ENCODE results near the gene PLCG1.

Gene PLCG1

DNA sequence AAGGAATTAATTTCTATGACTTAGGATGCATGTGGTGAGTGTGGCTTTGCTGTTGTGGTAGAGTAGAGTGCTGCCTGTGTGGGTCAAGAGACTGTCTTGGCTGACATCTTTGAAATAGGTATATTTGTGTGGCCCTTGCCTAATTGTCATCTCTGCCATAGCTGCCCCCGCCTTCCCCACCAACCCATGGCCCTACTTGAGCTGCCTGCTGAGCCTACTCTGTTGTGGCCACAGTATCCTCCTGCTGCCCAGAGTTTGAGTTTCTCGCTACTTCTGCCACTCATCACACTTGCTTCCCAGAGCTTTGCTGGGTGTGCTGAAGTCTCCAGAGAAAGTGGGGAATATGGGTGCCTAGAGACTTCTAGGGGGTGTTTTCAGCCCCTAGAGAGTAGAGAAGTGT, 8.0 kb downstream of the PLCG1 start:
- DNase-seq, result no peak

DNA sequence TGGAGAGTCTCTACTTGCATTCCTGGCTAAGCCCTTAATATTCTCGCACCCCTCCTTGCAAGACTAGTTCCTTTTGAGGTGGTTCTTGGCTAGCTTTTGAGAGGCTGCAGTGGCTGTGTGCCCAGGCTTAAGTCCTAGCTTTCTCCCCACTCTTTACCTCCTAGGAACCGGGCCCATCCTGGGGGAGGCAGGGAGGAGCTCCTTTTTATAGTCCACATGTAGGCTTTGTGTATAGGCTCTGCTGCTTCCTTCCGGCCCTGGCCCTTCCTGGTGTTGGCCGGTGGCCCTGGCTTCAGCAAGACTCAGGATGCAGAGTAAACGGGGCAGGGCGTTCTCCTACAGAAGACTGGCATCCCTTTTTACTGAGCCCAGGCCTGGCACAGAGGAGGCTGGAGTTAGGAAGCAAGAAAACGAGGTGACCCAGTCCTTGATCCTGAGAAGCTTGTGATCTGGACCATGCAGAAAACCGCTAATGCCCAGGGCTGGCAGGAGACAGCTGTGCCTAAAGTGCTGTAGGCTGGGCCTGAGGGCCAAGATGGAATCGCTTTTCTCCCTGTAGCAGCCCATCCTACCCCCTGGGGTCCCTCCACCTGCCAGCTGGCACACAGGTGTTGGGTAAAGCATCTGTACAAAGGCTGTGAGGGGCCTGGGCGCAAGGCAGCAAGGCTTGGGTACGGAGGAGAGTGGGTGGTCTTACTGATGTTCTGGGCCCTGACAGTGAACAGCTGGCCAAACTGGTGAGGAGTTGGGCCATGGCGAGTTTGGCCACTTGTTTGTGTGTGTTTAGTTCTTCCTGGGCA, 8.7 kb downstream of the PLCG1 start:
- DNase-seq, result peak in 1 of 2 experiments; percentile 29

DNA sequence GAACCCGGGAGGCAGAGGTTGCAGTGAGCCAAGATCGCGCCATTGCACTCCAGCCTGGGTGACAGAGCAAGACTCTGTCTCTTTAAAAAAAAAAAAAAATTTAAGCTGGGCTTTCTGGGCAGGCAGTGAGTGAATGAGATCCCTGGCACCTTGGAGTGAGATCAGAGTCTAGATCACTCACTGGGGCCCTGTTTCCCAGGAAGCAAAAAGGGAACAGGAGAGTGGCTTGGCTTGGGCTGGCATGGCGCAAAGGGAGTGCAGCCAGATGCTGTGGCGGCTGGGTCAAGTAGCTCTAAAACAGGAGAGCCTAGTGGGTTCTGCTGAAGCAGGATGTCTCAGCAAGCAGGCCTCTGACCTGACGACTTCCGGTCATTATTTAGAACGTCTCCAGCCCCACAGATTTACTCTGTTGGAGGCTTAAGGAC, 10.4 kb downstream of the PLCG1 start:
- peak in 1 of 2 experiments; percentile 21 for DNase-seq

DNA sequence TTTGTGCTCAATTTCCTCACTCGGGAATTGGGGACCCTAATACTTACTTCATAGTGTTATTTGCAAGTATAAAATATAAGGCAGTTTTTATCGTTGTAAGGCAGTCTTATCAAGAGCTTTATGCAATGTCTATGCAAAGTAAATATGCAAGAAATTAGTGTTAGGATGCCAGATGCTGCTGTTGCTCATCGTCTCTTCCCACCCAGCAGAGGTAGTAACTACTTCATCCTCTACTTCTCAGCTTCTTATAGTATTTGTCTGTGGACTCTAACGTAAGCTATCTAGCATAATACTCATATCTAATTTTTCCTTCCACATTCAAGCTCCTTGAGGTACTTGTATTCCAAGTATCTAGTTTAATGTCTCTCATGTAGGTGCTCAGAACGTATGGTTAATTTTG, 11.6 kb downstream of the PLCG1 start:
- DNase-seq, result no peak

DNA sequence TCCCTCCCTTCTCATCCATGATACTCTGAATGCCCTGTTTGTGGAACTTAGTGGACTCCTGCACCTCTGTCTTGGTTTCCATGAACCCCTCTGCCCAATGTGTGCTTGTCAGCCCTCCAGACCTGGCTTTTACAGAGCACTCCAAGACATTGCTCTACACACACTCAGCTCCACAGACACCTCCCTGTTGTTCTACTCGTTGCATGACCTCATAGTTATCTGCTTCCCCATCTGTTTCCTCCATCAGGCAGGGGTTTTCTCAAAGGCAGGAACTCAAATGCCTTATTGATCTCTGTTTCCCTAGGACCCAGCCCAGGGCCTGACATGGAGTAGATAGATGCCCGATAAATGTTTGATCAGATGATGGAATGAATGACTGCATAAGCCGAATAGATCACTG, 13.3 kb downstream of the PLCG1 start:
- DNase-seq, result no peak

DNA sequence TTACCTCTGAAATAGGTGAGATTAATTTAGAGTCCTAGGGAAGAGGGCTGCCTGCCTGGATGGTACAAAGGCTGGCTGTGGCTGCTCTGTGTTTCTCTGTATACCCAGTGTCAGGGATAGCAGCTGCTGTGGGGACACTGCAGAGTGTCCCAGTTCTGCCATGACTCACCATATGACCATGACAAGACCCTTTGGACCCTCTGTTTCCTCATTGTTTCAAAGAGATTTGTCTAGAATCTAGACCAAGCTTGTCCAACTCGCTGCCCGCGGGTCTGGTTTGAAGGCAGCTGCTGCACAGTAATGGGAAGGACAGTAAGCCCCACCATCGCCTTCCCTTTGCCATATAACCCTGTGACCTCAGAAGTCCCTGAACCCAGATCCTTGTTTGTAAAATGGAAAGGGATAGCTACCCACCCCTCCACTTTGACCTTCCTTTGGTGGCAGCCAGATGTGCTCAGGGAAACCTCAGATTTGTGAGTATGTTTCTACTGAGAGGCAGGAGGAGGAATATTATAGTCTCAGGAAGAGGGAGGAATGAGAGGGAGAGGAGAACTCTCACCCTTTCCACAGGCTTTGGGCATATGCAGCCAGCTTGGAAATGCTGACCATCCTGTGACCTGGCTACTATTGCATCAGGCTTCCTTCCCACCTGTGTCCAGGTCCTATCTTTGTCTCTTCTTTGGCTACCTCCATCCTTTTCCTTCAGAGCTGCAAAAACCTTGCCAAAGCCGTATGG, 14.0 kb downstream of the PLCG1 start:
- DNase-seq, result no peak

DNA sequence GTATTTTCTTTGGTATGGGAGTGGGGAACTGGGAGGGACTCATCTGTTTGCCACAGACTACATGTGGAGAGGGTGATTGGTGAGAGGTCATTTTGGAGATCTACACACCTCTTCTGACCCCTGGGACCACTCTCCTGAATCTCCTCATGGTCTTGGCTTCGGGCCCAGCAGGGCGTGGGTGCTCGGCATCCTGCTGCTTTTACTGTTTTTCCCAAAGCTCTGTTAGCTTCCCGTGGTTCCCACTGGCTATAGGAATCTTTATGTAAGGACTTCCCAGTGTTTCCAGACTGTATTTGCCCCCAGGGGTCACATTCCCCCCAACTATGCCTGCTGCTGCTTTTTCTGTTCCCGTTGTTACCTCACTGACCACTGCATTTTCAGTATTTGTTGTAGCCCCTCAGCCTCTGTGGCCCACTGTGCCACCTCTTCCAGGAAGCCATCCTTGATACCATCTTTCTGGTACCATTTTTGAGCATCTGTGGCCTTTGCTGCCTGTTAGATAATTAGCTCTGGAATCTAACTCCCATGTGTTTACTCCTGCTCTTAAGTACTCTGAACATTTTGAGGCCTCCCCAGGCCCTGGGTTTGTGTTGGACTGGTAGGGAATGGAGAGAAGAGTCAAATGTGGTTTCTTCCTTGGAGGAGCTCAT, 14.9 kb downstream of the PLCG1 start:
- DNase-seq, result no peak

DNA sequence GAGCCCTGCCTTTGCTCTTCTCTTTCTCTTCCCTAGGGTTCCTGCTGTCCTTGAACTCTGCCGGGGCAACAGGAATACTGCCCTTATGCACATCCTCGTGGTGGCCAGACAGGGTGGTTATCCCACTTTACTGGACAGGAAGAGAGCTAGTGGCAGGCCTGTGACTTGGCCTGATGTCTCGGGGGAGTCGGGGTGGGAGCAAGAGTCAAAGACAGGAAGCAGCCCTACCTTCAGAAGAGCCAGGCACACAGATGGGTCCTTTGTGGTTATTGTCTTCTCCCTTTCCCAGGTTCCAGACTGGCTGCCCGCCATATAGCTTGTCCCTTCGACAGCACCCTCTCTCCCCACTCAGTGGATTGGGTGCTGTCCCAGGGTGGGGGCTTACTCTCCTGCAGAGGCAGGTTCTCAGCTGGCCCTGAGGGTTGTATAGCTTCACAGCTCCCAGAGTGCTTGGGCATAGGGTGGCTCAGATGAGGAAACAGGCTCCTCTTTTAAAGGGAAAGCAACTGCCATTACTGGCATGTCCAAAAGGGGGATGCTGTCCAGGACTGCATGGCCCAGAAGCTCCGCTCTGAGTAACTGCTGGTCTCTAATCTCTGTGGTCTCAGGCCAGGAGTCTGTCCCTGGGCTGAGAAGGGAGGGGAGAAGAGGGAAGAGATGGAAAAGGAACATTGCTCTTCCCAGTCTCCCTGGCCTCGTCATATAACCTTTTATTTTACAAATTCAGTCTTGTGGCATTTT, 17.3 kb downstream of the PLCG1 start:
- no peak for DNase-seq

DNA sequence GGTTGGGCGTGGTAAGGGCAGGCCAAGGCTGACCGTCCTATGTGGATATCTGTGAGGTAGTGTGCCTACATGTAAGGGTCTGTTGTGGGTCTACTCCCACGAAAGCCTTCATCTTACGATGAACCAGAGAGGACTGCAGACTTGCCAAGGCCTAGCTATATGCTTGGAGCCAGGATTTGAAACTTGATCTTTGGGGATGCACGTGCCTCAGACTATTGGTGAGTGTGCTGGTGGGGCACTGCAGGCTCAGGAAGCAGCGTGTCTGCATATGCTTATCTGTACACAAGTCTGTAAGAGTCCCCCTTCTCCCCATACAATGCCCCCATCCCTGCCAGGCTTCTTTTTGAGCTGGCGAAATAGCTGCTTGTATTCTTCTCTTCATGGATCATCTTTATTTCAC, 17.9 kb downstream of the PLCG1 start:
- no peak for DNase-seq

DNA sequence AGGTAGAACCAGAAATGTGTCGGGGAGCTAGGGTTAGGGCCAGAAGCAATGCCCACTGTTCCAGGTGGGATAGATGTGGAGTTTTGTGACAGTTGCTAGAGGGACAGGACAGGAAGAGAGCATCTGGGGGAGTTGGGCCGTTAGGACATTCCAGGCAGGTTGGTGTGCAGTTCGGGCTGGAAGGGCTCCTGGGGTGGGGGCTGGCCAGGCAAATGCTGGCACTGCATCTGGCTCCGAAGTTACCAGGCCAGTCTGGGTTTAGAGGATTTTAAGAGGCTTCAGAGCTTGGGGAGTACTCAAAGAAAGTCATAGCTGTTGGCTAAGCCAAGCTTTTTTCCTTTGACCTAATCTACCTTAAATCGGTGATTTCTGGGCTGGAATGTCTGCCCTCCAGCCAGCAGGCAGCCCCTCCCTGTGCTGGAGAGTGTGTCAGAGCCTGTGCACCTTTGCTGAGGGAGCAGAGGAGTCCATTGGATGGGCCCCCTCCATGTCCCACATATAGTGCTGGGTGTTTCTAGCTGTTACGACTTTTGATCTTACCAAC, 20.8 kb downstream of the PLCG1 start:
- no peak for DNase-seq

DNA sequence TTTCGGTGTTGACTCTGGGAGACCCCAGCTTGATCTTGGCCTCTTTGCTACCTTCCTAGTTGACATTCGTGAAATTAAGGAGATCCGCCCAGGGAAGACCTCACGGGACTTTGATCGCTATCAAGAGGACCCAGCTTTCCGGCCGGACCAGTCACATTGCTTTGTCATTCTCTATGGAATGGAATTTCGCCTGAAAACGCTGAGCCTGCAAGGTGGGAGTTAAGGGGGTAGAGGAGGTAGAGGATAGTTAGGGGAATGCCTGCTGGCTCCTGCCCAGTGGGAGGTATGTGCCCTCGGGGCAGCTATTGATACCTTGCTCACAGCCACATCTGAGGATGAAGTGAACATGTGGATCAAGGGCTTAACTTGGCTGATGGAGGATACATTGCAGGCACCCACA, 22.2 kb downstream of the PLCG1 start:
- no peak for DNase-seq

DNA sequence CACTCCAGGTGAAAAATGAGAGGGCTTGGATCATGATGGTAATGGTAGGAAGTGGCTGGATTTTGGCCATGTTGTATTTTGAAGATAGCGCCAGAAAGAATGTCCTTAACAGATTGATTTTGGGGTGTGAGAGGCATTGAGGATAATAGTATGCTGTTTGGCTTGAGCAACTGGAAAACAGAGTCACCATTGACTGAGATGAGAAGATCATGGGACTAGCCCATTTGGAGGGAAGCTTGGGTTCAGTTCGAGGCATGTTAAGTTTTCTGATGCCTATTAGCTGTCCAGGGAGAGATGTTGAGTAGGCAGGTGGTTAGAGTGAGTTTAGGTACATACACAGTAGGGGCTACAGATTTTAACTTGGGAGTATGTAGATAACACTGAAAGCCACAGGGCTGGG, 23.3 kb downstream of the PLCG1 start:
- no peak for DNase-seq

DNA sequence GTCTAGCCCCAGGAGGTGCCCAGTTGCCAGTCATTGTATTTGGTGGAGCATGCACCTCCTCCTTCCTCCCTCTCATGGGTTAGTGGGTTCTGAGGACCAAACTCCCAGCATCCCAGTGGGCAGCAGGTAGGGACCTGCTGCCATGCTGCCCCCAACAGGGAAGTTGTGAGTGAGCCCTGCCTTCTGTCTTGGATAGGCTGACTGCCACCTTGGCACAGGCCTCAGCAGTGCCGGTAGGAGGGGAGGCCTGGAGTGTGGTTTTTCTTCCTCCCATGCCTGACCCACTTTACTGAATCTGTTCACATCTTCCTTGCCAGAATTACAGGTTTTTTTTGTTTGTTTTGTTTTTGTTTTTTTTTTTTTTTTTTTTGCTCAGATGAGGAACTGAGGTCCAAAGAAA, 24.5 kb downstream of the PLCG1 start:
- no peak for DNase-seq

DNA sequence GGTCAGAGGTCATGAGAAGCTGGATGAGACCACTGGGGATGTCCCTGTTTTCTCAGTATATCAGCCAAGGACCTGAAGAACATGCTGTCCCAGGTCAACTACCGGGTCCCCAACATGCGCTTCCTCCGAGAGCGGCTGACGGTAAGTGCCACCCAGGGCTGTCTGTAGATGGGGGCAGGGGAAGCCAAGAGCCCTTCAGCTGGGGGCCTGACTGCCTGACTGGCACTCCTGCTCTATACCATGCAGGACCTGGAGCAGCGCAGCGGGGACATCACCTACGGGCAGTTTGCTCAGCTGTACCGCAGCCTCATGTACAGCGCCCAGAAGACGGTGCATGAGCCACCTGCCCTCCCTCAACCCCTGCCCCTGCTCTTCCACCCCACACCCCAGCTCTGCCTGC, 25.1 kb downstream of the PLCG1 start:
- no peak for DNase-seq

DNA sequence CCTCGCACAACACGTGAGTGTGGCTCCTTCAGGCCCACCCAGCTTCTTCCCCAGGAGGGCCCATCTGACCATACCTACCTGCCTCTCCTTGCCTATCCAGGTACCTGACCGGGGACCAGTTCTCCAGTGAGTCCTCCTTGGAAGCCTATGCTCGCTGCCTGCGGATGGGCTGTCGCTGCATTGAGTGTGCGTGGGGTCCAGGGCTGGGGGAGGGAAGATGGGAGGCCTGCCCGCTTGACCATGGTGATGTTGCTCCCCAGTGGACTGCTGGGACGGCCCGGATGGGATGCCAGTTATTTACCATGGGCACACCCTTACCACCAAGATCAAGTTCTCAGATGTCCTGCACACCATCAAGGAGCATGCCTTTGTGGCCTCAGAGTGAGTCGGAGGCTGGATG, 26.5 kb downstream of the PLCG1 start:
- no peak for DNase-seq

DNA sequence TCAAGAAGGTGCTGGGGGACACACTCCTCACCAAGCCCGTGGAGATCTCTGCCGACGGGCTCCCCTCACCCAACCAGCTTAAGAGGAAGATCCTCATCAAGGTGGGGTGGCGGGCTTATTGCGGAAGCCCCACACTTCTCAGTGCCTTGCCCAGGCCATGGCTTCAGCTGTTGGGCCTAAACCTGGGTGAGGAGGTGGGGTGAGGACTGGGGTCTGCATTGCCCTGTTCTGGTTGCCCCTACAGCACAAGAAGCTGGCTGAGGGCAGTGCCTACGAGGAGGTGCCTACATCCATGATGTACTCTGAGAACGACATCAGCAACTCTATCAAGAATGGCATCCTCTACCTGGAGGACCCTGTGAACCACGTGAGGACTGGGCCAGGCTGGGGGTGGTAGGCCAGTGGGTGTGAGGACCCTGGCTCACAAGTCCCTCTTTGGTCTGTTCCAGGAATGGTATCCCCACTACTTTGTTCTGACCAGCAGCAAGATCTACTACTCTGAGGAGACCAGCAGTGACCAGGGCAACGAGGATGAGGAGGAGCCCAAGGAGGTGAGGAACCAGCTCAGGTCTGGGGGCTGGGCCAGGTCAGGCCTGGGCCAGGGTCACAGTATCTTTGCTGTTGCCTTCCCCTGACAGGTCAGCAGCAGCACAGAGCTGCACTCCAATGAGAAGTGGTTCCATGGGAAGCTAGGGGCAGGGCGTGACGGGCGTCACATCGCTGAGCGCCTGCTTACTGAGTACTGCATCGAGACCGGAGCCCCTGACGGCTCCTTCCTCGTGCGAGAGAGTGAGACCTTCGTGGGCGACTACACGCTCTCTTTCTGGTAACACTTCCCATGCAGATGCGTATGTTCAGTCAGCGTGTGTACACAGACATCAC, 27.9 kb downstream of the PLCG1 start:
- no peak for DNase-seq

DNA sequence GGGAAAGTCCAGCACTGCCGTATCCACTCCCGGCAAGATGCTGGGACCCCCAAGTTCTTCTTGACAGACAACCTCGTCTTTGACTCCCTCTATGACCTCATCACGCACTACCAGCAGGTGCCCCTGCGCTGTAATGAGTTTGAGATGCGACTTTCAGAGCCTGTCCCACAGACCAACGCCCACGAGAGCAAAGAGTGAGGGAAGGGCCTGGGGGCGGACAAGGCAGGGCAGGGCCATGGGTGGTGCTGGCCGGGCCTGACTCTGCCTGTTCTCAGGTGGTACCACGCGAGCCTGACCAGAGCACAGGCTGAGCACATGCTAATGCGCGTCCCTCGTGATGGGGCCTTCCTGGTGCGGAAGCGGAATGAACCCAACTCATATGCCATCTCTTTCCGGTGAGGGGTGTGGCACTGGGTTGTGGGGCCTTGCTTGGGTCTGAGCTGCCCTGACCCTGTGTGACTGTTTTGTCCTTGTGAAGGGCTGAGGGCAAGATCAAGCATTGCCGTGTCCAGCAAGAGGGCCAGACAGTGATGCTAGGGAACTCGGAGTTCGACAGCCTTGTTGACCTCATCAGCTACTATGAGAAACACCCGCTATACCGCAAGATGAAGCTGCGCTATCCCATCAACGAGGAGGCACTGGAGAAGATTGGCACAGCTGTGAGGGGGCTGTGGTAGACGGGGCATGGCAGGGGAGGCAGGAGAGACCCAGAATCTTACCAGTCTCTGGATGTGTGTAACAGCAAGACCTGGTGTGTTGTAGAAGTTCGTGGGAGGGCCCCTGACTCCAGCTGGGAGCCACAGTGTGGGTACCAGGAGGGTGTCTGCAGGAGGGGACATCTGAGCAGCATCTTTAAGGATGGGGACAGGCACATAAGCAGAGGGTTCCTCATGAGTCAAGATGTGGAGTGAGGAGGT, 29.1 kb downstream of the PLCG1 start:
- no peak for DNase-seq

DNA sequence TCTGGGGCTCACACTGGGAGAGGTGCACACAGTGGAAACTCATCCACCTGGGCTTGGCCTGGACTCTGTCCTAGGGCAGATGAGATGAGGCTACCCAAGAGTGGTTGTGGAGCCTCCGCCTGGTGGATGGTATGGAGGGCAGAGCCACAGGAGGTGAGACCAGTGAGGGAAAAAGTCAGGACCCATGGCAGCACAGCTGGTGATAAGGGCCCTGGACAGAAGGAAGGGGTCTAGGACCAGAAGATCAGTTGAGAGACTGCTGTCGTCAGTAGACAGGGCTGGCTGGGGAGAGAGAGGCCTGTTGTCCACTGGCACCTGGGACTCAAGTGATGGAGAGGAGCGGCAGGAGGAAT, 29.8 kb downstream of the PLCG1 start:
- DNase-seq, result no peak

DNA sequence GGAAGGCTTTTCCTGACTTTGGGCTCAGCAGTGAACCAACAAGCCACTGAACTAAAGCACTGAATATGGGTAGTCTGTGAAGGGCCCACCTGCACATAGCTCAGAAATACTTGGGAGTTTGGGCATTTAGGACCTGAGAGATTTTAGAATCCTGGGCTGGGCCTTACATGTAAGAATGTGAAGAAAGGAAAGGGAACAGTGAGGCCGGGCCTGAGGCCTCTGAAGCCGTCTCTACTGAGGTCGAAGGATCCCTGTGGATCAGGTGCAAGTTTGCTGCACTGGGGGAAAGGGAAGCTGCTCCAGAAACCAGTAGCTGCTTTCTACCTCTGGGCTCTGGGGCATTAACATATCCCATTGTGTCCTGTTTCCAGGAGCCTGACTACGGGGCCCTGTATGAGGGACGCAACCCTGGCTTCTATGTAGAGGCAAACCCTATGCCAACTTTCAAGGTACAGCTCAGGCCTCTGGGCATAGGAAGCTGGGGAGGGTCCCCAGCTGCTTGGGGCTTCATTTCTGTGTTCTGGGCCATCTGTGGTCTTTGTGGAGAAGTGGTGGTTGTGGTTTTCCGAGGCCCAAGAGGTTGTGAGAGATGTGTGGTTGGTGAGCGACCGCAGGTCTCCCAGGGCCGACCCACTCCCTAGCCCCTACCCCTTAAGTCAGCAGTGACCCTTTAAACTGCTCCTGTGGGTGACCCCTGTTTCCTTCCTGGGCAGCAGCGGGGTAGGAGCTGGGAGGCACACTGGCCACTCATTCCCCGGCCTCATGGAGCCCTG, 30.3 kb downstream of the PLCG1 start:
- DNase-seq, result no peak

Measured in NCI-H446 (cell line).